GM23338 (cell line): ENCODE measurements around the gene CLOCK. TPM values are rescaled to one million over a fixed set of nuclear protein-coding genes. Genes with fewer than 3 reads are reported as not detected.

ENCODE experiments used
- ATAC-seq: fragments of 200-7000 bp; cut with Tn5 transposase; 3 replicates; pipeline ENCODE4 v1.9.1; 2020
- DNase-seq: peaks from one replicate; pipeline ENCODE4 v3.0.0-alpha.2; 2015; ENCODE audit warnings: low spot score
- H2AFZ ChIP-seq: fragments of 200-600 bp; sonication (generic); 2 replicates; pipeline ENCODE4 v1.8.0; 2016; ENCODE audit warnings: antibody characterized with exemption, mild to moderate bottlenecking, moderate library complexity
- H3F3A ChIP-seq: fragments of 200-600 bp; sonication (generic); replicated peaks from 2 replicates; pipeline ENCODE4 v1.8.0; 2017; ENCODE audit warnings: antibody characterized with exemption, mixed run types, low read depth
- H3K27ac ChIP-seq: fragments of 200-600 bp; sonication (generic); 2 replicates; pipeline ENCODE4 v1.6.1; 2016; ENCODE audit warnings: low read depth
- H3K27me3 ChIP-seq: fragments of 200-600 bp; sonication (generic); 2 replicates; pipeline ENCODE4 v1.8.0; 2016; ENCODE audit warnings: mild to moderate bottlenecking, mixed run types, moderate library complexity; ENCODE audit not compliant: insufficient read depth
- H3K36me3 ChIP-seq: fragments of 200-600 bp; sonication (generic); 2 replicates; pipeline ENCODE4 v1.8.0; 2016; ENCODE audit warnings: mild to moderate bottlenecking; ENCODE audit not compliant: insufficient read depth
- H3K4me1 ChIP-seq: fragments of 200-600 bp; sonication (generic); 2 replicates; pipeline ENCODE4 v1.8.0; 2016; ENCODE audit warnings: mild to moderate bottlenecking, moderate library complexity; ENCODE audit not compliant: insufficient read depth
- H3K4me2 ChIP-seq: fragments of 200-600 bp; sonication (generic); 2 replicates; pipeline ENCODE4 v1.7.1; 2017; ENCODE audit warnings: mixed run types
- H3K4me3 ChIP-seq: fragments of 200-600 bp; sonication (generic); 2 replicates; pipeline ENCODE4 v1.6.1; 2016; ENCODE audit warnings: mixed run types
- H3K79me2 ChIP-seq: fragments of 200-600 bp; sonication (generic); replicated peaks from 2 replicates; pipeline ENCODE4 v1.8.0; 2017; ENCODE audit warnings: mild to moderate bottlenecking; ENCODE audit not compliant: insufficient read depth
- H3K9me2 ChIP-seq: fragments of 200-600 bp; sonication (generic); 2 replicates; pipeline ENCODE4 v1.8.0; 2017; ENCODE audit not compliant: insufficient read depth
- H4K20me1 ChIP-seq: fragments of 200-600 bp; sonication (generic); replicated peaks from 2 replicates; pipeline ENCODE4 v1.8.0; 2017; ENCODE audit warnings: mild to moderate bottlenecking; ENCODE audit not compliant: insufficient read depth
- H3K27ac Mint-ChIP-seq: 2 replicates; pipeline ENCODE4 v1.8.0; 2020; ENCODE audit warnings: inconsistent platforms, mild to moderate bottlenecking, moderate library complexity, mixed read lengths
- H3K27me3 Mint-ChIP-seq: 3 replicates; pipeline ENCODE4 v1.8.0; 2022; ENCODE audit warnings: low read depth, mild to moderate bottlenecking, moderate library complexity, mixed read lengths, inconsistent platforms; ENCODE audit not compliant: insufficient read depth, poor library complexity
- H3K36me3 Mint-ChIP-seq: 3 replicates; pipeline ENCODE4 v1.8.0; 2021; ENCODE audit warnings: low read depth, mild to moderate bottlenecking, inconsistent platforms, moderate library complexity, mixed read lengths
- H3K4me1 Mint-ChIP-seq: 3 replicates; pipeline ENCODE4 v1.8.0; 2020; ENCODE audit warnings: mild to moderate bottlenecking, inconsistent platforms, mixed read lengths
- H3K4me3 Mint-ChIP-seq: 3 replicates; pipeline ENCODE4 v1.8.0; 2021; ENCODE audit warnings: moderate library complexity, mild to moderate bottlenecking, inconsistent platforms, mixed read lengths
- H3K9me3 Mint-ChIP-seq: 3 replicates; pipeline ENCODE4 v1.8.0; 2020; ENCODE audit warnings: moderate library complexity, mild to moderate bottlenecking, inconsistent platforms, mixed read lengths
- CREB1 ChIP-seq: fragments of 250-450 bp; sonication (Bioruptor Pico); IDR thresholded peaks from 2 replicates; pipeline ENCODE4 v1.5.0; 2020; ENCODE audit warnings: low read depth, mild to moderate bottlenecking, moderate library complexity
- CTCF ChIP-seq, 2 experiments: fragments of 200-600 bp in 1 of 2; sonication (generic) in 1 of 2; conservative IDR thresholded peaks; 2 replicates each; pipeline versions ENCODE4 v1.5.1 to v1.6.1; 2016 to 2017; ENCODE audit warnings: antibody characterized with exemption in 2 of 2, low read depth in 2 of 2, mild to moderate bottlenecking in 2 of 2, moderate library complexity in 1 of 2
- ETS1 ChIP-seq: IDR thresholded peaks from 2 replicates; pipeline ENCODE4 v1.6.1; 2016; ENCODE audit warnings: antibody characterized with exemption
- EZH2 ChIP-seq: fragments of 200-600 bp; sonication (generic); IDR thresholded peaks from one replicate; pipeline ENCODE4 v1.8.0; 2017; ENCODE audit warnings: antibody characterized with exemption, mild to moderate bottlenecking, low read depth; ENCODE audit not compliant: unreplicated experiment
- EZH2phosphoT487 ChIP-seq: fragments of 200-600 bp; sonication (generic); IDR thresholded peaks from one replicate; pipeline ENCODE4 v1.8.1; 2018; ENCODE audit warnings: antibody characterized with exemption; ENCODE audit not compliant: unreplicated experiment
- JUNB ChIP-seq: IDR thresholded peaks from one replicate; pipeline ENCODE4 v1.6.1; 2016; ENCODE audit warnings: antibody characterized with exemption; ENCODE audit not compliant: unreplicated experiment
- NANOG ChIP-seq: IDR thresholded peaks from 2 replicates; pipeline ENCODE4 v1.6.1; 2016; ENCODE audit warnings: antibody characterized with exemption, borderline replicate concordance
- POLR2AphosphoS5 ChIP-seq: IDR thresholded peaks from 2 replicates; pipeline ENCODE4 v1.6.1; 2016; ENCODE audit warnings: antibody characterized with exemption, low read depth
- REST ChIP-seq: IDR thresholded peaks from one replicate; pipeline ENCODE4 v1.6.1; 2018; ENCODE audit warnings: antibody characterized with exemption; ENCODE audit not compliant: unreplicated experiment
- STAT1 ChIP-seq: IDR thresholded peaks from one replicate; pipeline ENCODE4 v1.6.1; 2016; ENCODE audit warnings: antibody characterized with exemption; ENCODE audit not compliant: unreplicated experiment
- ZNF114 ChIP-seq: fragments of 250-450 bp; sonication (Bioruptor Pico); IDR thresholded peaks from 2 replicates; pipeline ENCODE4 v1.5.0; 2020; ENCODE audit warnings: mild to moderate bottlenecking, moderate library complexity
- ZNF331 ChIP-seq: fragments of 250-450 bp; sonication (Bioruptor Pico); IDR thresholded peaks from 2 replicates; pipeline ENCODE4 v1.5.0; 2020; ENCODE audit warnings: low read depth, mild to moderate bottlenecking, moderate library complexity
- ZNF462 ChIP-seq: fragments of 250-450 bp; sonication (Bioruptor Pico); IDR thresholded peaks from 2 replicates; pipeline ENCODE4 v1.5.0; 2020; ENCODE audit warnings: mild to moderate bottlenecking, moderate library complexity
- polyA plus RNA-seq: library from polyadenylated mRNA; unstranded; fragments of >200 nt; fragmentation: Nextera tagmentation; extraction: Ambion mirVana; gene quantifications from 2 replicates; pipeline ENCODE4 v1.2.1, GENCODE V29; 2016
- total RNA-seq: library from RNA; depleted of rRNA; stranded (reverse); fragments of >200 nt; shearing (Covaris generic); gene quantifications from 2 replicates; pipeline ENCODE4 v1.2.3, GENCODE V29; 2014

Gene CLOCK
- total and polyA plus RNA-seq, 2 experiments from 2014 or later = 17.1 to 28.8 TPM

- peaks cover 31% of the 10 kb centered on the region for H3K4me1 ChIP-seq
- no peak for TF ChIP-seq REST
- no peak for TF ChIP-seq EZH2phosphoT487
- no peak for TF ChIP-seq NANOG
- TF ChIP-seq CTCF (conservative IDR thresholded peaks at IDR 0.05; ENCODE audit: low read depth in 2 of 2) = no peak
- TF ChIP-seq ZNF331 (CRISPR knock-in tag) = no peak
- no peak for TF ChIP-seq POLR2AphosphoS5
- no peak for TF ChIP-seq JUNB
- no peak for TF ChIP-seq ZNF462
- TF ChIP-seq CREB1 (CRISPR knock-in tag) = no peak
- no peak for TF ChIP-seq ETS1
- no peak for TF ChIP-seq EZH2
- no peak for TF ChIP-seq ZNF114 (CRISPR knock-in tag)
- TF ChIP-seq STAT1 = no peak
- H3F3A ChIP-seq = no peaks in the 10 kb centered on the region
- H3K4me3 ChIP-seq = no peak overlapping the region
- peaks cover 38% of the 10 kb centered on the region for H3K4me1 Mint-ChIP-seq
- peaks cover 2% of the 10 kb centered on the region for H3K27me3 Mint-ChIP-seq
- no peaks in the 10 kb centered on the region for H3K9me2 ChIP-seq
- H3K79me2 ChIP-seq = peaks cover 99% of the 10 kb centered on the region
- no peaks in the 10 kb centered on the region for H3K27me3 ChIP-seq
- no peak overlapping the region for H3K4me3 Mint-ChIP-seq
- ATAC-seq = no peak
- no peak overlapping the region for H3K4me2 ChIP-seq
- H3K27ac Mint-ChIP-seq = no peak overlapping the region
- no peak for DNase-seq
- H2AFZ ChIP-seq = no peak overlapping the region
- H3K36me3 ChIP-seq = no peaks in the 10 kb centered on the region
- H3K27ac ChIP-seq = no peak overlapping the region
- peaks cover 12% of the 10 kb centered on the region for H4K20me1 ChIP-seq
- H3K9me3 Mint-ChIP-seq = peaks cover 7% of the 10 kb centered on the region; the same call in 1 of the 3 replicates
- H3K36me3 Mint-ChIP-seq = peaks cover 30% of the 10 kb centered on the region
Measured at GRCh38 chr4:55539658-55540057, 7.1 kb downstream of the CLOCK start.
